NCI-H774 (cell line): Measurements from ENCODE around the gene AKAP14.
"Not testable (repeated sequence)": the region's sequence is repeated elsewhere in the genome, so short reads cannot be mapped to it uniquely, and the experiment has no call there.

Experiments used
- DNase-seq: peaks from one replicate; lab custom pipeline; 2025; lab: John Stamatoyannopoulos, UW

The AKAP14 gene

DNA sequence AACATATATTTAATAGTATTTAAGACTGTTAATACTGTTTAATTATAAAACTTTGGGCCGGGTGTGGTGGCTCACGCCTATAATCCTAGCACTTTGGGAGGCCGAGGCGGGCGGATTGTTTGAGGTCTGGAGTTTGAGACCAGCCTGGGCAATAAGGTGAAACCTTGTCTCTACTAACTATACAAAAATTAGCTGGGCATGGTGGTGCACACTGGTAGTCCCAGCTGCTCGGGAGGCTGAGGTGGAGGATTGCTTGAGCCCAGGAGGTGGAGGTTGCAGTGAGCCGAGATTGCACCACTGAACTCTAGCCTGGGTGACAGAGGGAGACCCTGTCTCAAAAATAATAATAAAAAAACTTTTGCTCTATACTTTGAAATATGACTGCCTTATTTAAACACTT, 26.7 kb downstream of the AKAP14 start:
- DNase-seq, result not testable (repeated sequence)

DNA sequence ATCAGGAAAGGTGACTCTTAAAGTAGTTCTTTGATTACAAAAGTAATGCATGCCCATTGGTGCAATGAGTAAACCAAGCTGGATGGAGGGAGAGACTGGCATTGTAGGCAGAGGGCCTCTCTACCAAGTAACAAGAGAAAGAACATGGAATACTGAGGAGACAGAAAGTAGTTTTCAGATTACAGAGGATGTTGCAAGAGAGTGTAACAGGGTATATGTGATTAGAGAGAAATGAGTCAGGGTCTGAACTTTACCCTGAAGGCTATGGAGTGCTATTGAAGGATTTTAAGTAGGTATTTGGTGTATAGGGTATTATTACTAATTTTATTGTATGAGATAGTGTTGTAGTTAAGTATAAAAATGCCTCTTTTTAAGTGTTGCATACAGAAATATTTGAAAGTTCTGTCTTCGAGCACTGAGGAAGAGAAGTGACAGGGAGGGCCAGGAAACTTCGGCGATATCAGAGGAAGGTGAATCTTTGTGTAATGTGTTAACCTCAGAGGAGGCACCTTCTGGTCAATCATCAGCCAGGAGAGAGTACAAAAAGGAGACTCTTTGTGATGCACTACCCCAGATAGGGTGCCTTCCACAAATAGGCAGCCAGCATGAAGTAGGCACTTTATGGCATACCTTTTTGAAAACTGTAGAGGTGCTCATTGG, 39.7 kb downstream of the AKAP14 start:
- no peak for DNase-seq

DNA sequence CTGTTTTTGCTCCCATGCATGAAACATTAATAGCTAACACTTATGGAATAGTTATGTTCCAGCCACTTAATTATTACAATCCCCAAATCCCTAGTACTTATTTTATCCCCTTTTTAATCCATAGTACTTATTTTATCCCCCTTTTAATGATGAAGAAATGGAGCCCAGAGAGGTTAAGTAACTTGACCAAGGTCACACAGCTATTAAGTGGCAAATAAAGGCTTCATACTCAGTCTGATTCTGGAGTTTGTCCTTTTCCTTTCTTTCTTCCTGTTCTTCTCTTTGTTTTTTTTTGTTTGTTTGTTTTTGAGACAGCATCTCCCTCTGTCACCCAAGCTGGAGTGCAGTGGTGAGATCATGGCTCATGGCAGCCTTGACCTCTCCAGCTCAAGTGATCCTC, 45.6 kb downstream of the AKAP14 start:
- no peak for DNase-seq

DNA sequence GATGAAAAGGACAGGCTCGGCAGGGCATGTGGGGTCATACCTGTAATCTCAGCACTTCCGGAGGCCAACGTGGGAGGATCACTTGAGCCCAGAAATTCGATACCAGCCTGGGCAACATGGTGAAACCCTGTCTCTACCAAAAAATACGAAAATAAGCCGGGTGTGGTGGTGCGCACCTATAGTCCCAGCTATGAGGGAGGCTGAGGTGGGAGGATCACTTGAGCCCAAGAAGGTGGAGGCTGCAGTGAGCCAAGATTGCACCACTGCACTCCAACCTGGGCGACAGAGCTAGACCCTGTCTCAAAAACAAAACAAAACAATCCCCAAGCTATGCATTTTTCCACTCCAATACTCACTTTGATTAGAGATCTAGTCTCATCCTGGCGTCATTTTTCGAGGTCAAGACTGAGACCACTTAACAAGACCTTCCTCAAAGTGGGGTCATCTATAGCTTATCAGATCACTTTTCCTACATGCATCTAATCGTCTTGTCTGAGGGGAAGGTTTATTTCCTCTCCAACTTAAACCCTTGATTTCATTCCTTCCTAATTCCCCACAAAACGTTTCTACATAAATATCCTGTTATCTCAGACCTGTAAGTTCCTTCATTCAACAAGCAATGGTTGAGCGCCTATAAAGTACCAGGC, 46.6 kb downstream of the AKAP14 start:
- DNase-seq, result no peak

DNA sequence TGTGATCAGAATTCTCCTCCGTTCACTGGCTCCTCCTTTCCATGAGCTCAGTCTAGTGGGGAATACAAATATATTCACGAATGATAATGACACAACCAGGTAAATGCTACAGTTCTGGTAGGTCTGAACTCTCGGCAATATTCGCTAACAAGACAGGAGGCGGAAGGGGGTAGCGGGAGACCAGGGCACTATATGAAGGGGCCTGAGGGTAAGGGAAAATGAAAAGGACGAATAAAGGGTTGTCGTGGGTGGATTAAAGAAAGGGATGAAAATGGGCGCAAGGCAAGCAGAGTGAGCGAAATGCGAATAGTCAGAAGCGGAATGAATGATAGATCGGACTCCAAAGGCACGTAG, 47.1 kb downstream of the AKAP14 start:
- DNase-seq, result no peak

DNA sequence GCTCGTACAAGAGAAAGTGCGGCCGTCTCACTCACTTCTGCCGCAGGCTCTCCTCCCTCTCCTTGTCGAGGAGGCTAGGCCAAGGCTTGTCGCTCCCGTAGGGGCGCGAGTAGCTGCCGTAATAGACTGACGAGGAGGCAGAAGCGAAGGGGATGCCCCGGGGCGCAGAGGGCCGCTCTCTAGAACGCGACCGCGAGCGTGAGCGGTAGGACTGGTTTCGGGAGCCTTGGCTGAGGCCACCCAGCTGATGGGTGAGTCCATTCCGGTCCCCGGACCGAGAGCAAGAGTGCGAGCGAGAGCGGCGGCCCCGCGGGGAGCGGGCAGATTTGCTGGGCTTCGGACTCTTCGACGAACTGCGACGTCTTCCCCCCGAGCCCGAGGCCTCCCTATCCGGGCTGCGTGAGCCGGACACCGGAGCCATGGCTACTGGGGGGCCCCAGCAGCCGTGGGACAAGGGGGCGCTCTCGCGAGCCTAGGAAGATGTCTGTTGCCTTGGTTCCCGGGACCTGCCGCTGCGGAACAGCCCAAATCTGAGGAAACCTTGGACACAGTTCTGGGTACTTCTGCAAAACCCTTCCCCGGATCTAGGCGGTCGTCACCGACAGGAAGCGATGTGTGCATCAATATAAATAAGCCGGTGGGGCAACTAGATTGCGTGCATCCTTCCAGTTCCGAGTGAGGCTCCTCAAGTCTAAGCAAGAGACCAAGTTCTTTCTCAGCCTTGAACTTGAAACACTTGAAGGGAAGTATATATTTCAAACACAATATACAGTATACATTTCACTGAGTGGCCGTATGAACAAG, 47.7 kb downstream of the AKAP14 start, which contains the start of gene NKAP:
Gene NKAP (minus strand): TSS at position 567 of the 804 bp plus-strand sequence. CDS start 146 bp downstream, at position 421.
- peak; percentile 85 for DNase-seq

DNA sequence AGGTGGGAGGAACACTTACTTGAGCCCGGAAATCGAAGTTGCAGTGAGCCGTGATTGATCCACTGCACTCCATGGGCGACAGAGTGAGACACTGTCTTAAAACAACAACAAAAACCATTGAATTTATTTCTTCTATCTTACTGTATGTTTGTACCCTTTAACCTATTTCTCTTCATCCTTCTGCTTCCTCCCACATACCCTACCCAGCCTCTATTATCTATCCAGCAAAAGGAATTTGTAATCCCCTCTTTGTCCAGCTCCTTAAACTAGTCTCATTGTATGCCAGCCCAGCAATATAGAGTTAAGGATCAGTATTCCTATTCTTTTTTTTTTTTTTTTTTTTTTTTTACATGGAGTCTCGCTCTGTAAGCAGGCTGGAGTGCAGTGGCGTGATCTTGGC, 49.8 kb downstream of the AKAP14 start:
- no peak for DNase-seq

DNA sequence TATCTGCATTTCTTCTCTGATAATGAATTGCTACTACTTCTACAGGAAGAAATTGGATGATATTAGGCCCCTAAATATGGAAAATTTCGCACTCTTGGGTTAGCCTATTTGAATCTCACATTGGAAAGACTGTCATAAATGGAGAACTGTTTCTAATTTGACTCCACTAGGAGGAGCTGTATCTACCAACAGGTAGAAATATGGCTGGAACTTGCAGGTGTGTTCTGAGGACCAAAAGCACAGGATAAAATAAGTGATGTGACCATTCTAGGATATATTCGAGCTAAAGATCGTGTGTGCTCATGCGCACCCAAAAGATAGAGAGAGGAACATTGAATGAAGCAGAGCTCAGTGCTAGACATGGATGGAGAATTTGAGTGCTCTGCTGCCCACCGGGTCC, 52.7 kb downstream of the AKAP14 start:
- DNase-seq, result no peak

DNA sequence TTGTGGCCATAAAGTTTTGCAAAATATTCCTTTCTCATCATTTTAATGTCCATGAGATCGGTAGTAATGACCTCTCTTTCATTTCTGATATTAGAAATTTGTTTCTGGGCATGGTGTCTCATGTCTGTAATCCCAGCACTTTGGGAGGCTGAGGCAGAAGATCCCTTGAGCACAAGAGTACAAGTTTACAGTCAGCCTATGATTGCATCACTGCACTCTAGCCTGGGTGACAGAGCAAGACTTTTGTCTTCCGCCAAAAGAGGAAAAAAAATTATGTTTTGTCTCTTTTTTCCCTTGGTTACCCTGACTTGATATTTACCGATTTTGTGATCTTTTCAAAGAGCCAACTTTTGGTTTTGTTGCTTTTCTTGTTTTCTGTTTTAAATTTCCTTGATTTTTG, 58.7 kb downstream of the AKAP14 start:
- DNase-seq, result no peak

DNA sequence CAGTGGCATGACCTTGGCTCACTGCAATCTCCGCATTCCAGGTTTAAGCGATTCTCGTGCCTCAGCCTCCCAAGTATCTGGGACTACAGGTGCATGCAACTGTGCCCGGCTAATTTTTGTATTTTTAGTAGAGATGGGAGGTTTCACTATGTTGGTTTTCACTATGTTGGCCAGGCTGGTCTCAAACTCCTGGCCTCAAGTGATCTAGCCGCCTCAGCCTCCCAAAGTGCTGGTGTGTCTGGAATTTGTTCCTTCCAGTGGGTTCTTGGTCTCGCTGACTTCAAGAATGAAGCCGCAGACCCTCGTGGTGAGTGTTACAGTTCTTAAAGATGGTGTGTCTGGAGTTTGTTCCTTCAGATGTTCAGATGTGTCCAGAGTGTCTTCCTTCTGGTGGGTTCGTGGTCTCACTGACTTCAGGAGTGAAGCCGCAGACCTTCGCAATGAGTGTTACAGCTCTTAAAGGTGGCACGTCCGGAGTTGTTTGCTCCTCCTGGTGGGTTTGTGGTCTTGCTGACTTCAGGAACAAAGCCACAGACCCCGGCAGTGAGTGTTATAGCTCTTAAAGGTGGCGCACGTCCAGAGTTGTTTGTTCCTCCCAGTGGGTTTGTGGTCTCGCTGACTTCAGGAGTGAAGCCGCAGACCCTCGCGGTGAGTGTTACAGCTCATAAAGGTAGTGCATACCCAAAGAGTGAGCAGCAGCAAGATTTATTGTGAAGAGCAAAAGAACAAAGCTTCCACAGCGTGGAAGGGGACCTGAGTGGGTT, 60.3 kb downstream of the AKAP14 start:
- DNase-seq, result not testable (repeated sequence)

DNA sequence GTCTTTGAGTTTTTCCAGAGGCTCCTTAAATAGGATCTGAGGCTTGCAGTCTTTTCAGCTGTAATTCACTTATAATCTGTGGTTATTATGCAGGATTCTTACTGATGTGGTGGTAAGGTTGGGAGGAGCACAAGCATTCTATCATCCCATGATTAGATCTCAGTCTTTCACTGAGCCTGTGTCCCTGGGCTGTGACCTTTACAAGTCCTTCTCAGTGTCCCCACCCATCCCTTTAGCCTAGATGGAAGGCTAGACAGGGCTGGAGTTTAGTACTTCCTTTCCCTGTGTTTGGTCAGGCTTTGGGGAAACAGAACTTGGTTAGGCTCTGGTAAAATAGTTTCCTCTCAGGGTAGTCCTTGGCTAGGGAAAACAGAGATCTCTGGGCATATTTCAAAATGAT, 64.9 kb downstream of the AKAP14 start:
- no peak for DNase-seq

DNA sequence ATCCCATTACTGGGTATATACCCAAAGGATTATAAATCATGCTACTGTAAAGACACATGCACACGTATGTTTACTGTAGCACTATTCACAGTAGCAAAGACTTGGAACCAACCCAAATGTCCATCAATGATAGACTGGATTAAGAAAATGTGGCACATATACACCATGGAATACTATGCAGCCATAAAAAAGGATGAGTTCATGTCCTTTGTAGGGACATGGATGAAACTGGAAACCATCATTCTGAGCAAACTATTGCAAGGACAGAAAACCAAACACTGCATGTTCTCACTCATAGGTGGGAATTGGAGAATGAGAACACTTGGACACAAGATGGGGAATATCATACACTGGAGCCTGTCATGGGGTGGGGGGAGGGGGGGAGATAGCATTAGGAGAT, 71.1 kb downstream of the AKAP14 start:
- DNase-seq, result not testable (repeated sequence)
